ENCODE measurements around the gene PIK3AP1.

DNA sequence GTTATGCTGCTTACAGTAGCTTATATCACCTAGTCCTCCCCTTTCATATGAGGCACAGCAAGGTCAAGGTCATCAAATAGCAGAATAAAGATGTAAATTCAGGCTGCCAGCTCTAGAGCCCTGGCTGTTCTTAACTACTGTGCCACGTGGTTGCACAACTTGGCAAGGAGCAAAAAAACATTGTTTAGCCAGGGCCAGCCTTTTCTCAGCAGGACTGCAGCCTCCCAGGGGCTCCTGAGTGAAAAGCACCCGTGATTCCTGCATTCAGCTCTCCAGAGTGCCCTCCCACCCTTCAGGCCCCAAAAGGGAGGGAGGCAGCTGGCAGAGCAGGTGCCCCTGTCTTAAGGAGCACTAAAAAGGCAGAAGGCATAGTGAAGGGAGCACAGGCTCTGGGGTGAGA is 101.7 kb downstream of the PIK3AP1 start:
- TF ChIP-seq CTCF (IDR thresholded peaks at IDR 0.05; ENCODE audit: low read length) (no peak), EZH2 (IDR thresholded peaks at IDR 0.05; ENCODE audit: borderline replicate concordance, low read length) (no peak)
